Mesothelial cell of epicardium (in vitro differentiated cells): ENCODE data around the gene YOD1. TPM values are rescaled to one million over a fixed set of nuclear protein-coding genes. Genes with fewer than 3 reads are reported as not detected.

Source experiments
- DNase-seq, 2 experiments: peaks; one replicate each; pipeline ENCODE4 v3.0.0; 2021; ENCODE audit warnings: low spot score in 2 of 2; ENCODE audit not compliant: unreplicated experiment in 2 of 2
- H3K27ac Mint-ChIP-seq: 2 replicates; pipeline ENCODE4 v1.8.0; 2021; ENCODE audit warnings: mixed read lengths
- H3K27me3 Mint-ChIP-seq: 2 replicates; pipeline ENCODE4 v1.8.0; 2021; ENCODE audit warnings: low read depth, mixed read lengths
- H3K36me3 Mint-ChIP-seq: 2 replicates; pipeline ENCODE4 v1.8.0; 2021; ENCODE audit warnings: mixed read lengths
- H3K4me1 Mint-ChIP-seq: 2 replicates; pipeline ENCODE4 v1.8.0; 2021; ENCODE audit warnings: mixed read lengths
- H3K4me3 Mint-ChIP-seq: 2 replicates; pipeline ENCODE4 v1.8.0; 2021; ENCODE audit warnings: mild to moderate bottlenecking, moderate library complexity, mixed read lengths
- H3K9me3 Mint-ChIP-seq: 2 replicates; pipeline ENCODE4 v1.8.0; 2021; ENCODE audit warnings: mixed read lengths
- total RNA-seq: library from RNA; stranded (reverse); gene quantifications from 3 replicates; pipeline ENCODE4 v1.2.1, GENCODE V29; 2021
- TF ChIP-seq, protein P1 (sequence below): fragments of 200-600 bp; sonication (generic); IDR thresholded peaks from one replicate; pipeline ENCODE4 v1.5.0; 2021; ENCODE audit warnings: antibody characterized with exemption; ENCODE audit not compliant: unreplicated experiment

Gene YOD1
- total RNA-seq, 1 donor from 2014 or later = 10.3 TPM

DNA sequence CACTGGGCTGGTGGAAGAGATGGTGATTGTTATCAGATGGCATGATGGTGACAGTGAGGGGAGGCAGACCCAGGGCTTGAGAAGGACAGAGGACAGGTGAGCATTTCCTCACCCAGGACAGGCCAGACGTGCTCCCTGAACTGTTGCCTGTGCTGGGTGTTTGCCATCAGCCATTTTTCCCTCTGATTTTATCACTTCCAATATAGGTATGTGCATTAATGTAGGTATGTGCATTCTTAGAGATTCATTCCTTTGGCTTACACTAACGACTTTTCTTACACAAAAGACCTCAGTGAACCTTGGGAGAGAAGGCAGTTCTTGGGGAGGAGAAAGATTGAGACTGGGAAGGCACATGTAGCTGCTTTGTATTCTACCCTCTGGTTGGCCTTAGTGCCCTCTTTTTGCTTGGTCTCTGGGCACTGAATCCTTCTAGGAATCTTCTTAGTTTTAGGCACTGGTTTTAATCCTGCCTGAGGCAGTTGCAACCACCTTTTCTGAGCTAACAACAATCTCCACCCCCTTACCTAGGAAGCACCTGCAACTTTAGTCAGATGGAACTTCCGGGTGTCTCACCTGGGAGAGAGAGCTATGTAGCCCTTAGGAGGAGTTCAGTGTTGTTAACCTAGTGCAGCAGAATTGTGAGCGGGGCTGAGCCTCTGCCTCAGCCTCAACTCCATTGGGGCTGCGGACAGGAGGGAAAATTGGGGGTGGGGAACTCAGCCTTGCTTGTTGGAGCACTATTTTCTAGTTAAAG, 49.3 kb downstream of the YOD1 start:
- no peaks in the 10 kb centered on the region for H3K9me3 Mint-ChIP-seq
- H3K4me1 Mint-ChIP-seq = peaks cover 13% of the 10 kb centered on the region
- no peak overlapping the region for H3K27ac Mint-ChIP-seq
- DNase-seq = no peak
- TF ChIP-seq, protein P1, sequence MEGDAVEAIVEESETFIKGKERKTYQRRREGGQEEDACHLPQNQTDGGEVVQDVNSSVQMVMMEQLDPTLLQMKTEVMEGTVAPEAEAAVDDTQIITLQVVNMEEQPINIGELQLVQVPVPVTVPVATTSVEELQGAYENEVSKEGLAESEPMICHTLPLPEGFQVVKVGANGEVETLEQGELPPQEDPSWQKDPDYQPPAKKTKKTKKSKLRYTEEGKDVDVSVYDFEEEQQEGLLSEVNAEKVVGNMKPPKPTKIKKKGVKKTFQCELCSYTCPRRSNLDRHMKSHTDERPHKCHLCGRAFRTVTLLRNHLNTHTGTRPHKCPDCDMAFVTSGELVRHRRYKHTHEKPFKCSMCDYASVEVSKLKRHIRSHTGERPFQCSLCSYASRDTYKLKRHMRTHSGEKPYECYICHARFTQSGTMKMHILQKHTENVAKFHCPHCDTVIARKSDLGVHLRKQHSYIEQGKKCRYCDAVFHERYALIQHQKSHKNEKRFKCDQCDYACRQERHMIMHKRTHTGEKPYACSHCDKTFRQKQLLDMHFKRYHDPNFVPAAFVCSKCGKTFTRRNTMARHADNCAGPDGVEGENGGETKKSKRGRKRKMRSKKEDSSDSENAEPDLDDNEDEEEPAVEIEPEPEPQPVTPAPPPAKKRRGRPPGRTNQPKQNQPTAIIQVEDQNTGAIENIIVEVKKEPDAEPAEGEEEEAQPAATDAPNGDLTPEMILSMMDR = no peak
- peaks cover 14% of the 10 kb centered on the region for H3K27me3 Mint-ChIP-seq
- no peaks in the 10 kb centered on the region for H3K36me3 Mint-ChIP-seq
- H3K4me3 Mint-ChIP-seq = no peak overlapping the region

DNA sequence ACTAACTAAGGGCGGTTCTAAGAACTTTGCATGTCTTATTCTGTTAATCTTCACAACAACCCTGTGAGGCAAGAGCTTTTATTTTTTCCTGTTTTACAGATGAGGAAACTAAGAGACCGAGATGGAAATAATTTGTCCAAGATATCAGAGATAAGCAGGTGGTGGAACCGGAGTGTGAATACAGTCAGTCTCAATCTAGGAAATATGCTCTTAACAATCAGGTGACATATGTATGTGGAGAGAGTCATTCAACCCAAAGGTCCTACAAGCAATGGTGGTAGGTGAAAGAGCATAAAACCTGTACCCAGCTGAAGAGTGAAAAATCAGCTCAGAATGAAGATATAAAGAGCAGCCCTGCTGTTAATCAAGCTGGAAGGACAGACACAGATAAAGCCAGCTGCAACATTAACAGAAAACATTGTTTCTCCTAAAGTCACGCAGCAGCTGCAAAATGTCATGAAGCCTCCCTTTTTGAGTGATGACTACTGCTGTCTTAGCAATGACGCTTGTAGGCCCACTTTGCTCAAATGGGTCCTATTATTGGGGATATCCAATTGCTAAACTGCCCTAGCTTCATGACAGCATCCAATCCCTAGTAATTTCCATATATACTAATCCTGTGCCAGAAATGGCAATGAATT, 50.2 kb downstream of the YOD1 start:
- no peaks in the 10 kb centered on the region for H3K36me3 Mint-ChIP-seq
- H3K4me1 Mint-ChIP-seq = peaks cover 5% of the 10 kb centered on the region
- no peak overlapping the region for H3K27ac Mint-ChIP-seq
- peaks cover 15% of the 10 kb centered on the region for H3K27me3 Mint-ChIP-seq
- H3K9me3 Mint-ChIP-seq = no peaks in the 10 kb centered on the region
- no peak for DNase-seq
- TF ChIP-seq, protein P1 = no peak
- no peak overlapping the region for H3K4me3 Mint-ChIP-seq

DNA sequence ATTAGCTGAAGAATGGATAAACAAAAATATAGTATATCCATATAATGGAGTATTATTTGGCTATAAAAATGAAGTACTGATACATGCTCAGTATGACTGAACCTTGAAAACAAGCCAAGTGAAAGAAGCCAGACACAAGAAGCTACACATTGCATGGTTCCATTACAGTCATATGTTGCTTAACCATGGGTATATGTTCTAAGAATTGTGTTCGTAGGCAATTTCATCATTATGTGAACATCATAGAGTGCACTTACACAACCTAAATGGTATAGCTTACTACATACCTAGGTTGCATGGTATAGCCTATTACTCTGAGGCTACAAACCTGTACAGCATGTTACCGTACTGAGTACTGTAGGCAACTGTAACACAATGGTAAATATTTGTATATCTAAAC, 52.2 kb downstream of the YOD1 start:
- DNase-seq = no peak
- H3K4me3 Mint-ChIP-seq = no peak overlapping the region
- no peak overlapping the region for H3K27ac Mint-ChIP-seq
- TF ChIP-seq, protein P1 = no peak
- H3K4me1 Mint-ChIP-seq = peaks cover under 1% of the 10 kb centered on the region
- H3K36me3 Mint-ChIP-seq = no peaks in the 10 kb centered on the region
- H3K27me3 Mint-ChIP-seq = peaks cover 17% of the 10 kb centered on the region
- no peaks in the 10 kb centered on the region for H3K9me3 Mint-ChIP-seq

Other genes starting within 250 kb of the YOD1 start
- gene IL20, start 185.6 kb downstream of the YOD1 start, total RNA-seq = not detected in 3 replicates
- gene IL24, start 153.8 kb downstream of the YOD1 start, total RNA-seq = not detected in 3 replicates
- gene FCMR, start 129.3 kb downstream of the YOD1 start, total RNA-seq = not detected in 3 replicates
- gene PIGR, start 104.7 kb downstream of the YOD1 start, total RNA-seq = not detected in 3 replicates
- gene FCAMR, start 80.7 kb downstream of the YOD1 start, total RNA-seq = not detected in 3 replicates
- 0.44 to 0.67 TPM (median 0.57 TPM) in 3 replicates for gene C1orf116, start 18.5 kb downstream of the YOD1 start, total RNA-seq
- gene PFKFB2, start 2.1 kb upstream of the YOD1 start, total RNA-seq = 12.5 to 13.6 TPM (median 12.7 TPM) in 3 replicates
- 0.47 to 0.78 TPM in 2 of 3 replicates, not detected in the other for gene C4BPB, start 37.7 kb upstream of the YOD1 start, total RNA-seq
- 0.09 to 0.20 TPM (median 0.16 TPM) in 3 replicates for gene C4BPA, start 53.0 kb upstream of the YOD1 start, total RNA-seq